ENCODE measurements around the gene LCN2.

LCN2 gene

GRCh38 chr9:128167209-128167608 lies 18.0 kb downstream of the LCN2 start:
- DNase-seq (ENCODE audit: low read depth) = no peak
- TF ChIP-seq CTCF (IDR thresholded peaks at IDR 0.05; ENCODE audit: insufficient read depth, low read depth, low read length, missing control alignments) = no peak
- no peak overlapping the region for H3K4me3 ChIP-seq (ENCODE audit: low read length)

- DNase-seq (ENCODE audit: low read depth) = no peak
- H3K4me3 ChIP-seq (ENCODE audit: low read length) = no peak overlapping the region
- no peak for TF ChIP-seq CTCF (IDR thresholded peaks at IDR 0.05; ENCODE audit: insufficient read depth, low read depth, low read length, missing control alignments)
Measured at GRCh38 chr9:128168731-128169308, 19.6 kb downstream of the LCN2 start.

- TF ChIP-seq CTCF (IDR thresholded peaks at IDR 0.05; ENCODE audit: insufficient read depth, low read depth, low read length, missing control alignments) = no peak
- H3K4me3 ChIP-seq (ENCODE audit: low read length) = no peak overlapping the region
- DNase-seq (ENCODE audit: low read depth) = no peak
Measured at GRCh38 chr9:128169492-128169891, 20.2 kb downstream of the LCN2 start.

GRCh38 chr9:128169925-128170324 lies 20.7 kb downstream of the LCN2 start:
- no peak for TF ChIP-seq CTCF (IDR thresholded peaks at IDR 0.05; ENCODE audit: insufficient read depth, low read depth, low read length, missing control alignments)

GRCh38 chr9:128174062-128174461 lies 24.8 kb downstream of the LCN2 start:
- DNase-seq (ENCODE audit: low read depth) = no peak
- H3K4me3 ChIP-seq (ENCODE audit: low read length) = no peak overlapping the region
- TF ChIP-seq CTCF (IDR thresholded peaks at IDR 0.05; ENCODE audit: insufficient read depth, low read depth, low read length, missing control alignments) = no peak

More at GRCh38 chr9:128169925-128170324, 20.7 kb downstream of the LCN2 start:
- H3K4me3 ChIP-seq (ENCODE audit: low read length) = no peak overlapping the region
- DNase-seq (ENCODE audit: low read depth) = no peak

- no peak for DNase-seq (ENCODE audit: low read depth)
- TF ChIP-seq CTCF (IDR thresholded peaks at IDR 0.05; ENCODE audit: insufficient read depth, low read depth, low read length, missing control alignments) = no peak
- no peak overlapping the region for H3K4me3 ChIP-seq (ENCODE audit: low read length)
Measured at GRCh38 chr9:128175102-128175563, 25.9 kb downstream of the LCN2 start.

GRCh38 chr9:128175726-128176125 lies 26.5 kb downstream of the LCN2 start:
- TF ChIP-seq CTCF (IDR thresholded peaks at IDR 0.05; ENCODE audit: insufficient read depth, low read depth, low read length, missing control alignments) = no peak
- no peak overlapping the region for H3K4me3 ChIP-seq (ENCODE audit: low read length)
- no peak for DNase-seq (ENCODE audit: low read depth)

Measured in epithelial cell of esophagus (primary cell).